ENCODE measurements around the gene TRIM3.

DNA sequence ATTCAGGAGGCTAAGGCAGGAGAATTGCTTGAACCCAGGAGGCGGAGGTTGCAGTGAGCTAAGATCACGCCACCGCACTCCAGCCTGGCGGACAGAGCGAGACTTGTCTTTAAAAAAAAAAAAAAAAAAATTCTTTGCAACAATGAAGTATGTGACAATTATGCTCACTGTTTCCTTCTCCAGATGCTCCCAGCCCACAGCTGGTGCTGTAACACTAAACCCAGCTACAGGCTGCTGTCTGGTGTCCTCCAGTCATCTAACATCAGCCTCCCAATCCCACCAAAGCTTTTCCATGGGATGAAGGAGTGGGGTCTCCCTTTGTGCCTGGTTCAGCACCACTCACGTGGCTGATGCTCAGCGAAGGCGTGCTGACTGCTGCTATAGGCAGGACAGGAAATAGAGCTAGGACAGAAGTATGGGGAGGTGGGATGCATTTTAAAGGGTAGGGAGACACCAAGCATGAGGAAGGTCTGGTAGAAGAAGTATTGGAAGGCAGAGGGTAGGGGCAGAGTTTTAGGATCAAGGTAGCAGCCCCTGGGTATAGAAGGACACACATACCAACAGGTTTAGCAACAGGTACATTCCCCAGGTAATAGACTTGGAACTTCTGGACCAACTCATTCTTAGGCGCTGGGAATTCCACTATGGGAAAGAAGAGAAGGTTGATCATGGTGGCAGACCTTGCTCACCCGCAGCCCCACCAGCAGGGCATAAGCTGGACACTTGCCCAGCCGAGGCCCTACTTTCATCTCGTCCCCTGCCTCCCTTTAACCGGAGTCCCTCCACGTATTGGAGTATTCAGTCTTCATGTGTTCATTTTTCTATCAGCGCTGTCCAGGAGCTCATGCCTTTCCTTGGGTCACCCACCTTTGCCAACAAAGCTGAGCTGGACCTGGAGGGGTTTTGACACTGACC is 73.1 kb downstream of the TRIM3 start:
- no peak for TF ChIP-seq POLR2A (IDR thresholded peaks at IDR 0.05)
- TF ChIP-seq, protein P1, sequence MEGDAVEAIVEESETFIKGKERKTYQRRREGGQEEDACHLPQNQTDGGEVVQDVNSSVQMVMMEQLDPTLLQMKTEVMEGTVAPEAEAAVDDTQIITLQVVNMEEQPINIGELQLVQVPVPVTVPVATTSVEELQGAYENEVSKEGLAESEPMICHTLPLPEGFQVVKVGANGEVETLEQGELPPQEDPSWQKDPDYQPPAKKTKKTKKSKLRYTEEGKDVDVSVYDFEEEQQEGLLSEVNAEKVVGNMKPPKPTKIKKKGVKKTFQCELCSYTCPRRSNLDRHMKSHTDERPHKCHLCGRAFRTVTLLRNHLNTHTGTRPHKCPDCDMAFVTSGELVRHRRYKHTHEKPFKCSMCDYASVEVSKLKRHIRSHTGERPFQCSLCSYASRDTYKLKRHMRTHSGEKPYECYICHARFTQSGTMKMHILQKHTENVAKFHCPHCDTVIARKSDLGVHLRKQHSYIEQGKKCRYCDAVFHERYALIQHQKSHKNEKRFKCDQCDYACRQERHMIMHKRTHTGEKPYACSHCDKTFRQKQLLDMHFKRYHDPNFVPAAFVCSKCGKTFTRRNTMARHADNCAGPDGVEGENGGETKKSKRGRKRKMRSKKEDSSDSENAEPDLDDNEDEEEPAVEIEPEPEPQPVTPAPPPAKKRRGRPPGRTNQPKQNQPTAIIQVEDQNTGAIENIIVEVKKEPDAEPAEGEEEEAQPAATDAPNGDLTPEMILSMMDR (IDR thresholded peaks at IDR 0.05): no peak
